Measurements from ENCODE around the gene PLK1. TPM values are rescaled to one million over a fixed set of nuclear protein-coding genes. Genes with fewer than 3 reads are reported as not detected.
A peak's percentile ranks its signal among the peaks of the same experiment; 100 is the strongest.

Gene PLK1
- total RNA-seq, 1 experiment from 2014 or later, result 72.9 TPM

GRCh38 chr16:23667355-23667659 lies 11.4 kb upstream of the PLK1 start:
- H3K9me3 ChIP-seq (replicated peaks), result no peaks in the 10 kb centered on the region
- no peak for DNase-seq (ENCODE audit: low read depth in 1 of 2, low spot score in 2 of 2)
- peaks cover 9% of the 10 kb centered on the region; the same call in 1 of the 2 replicates for H3K4me1 ChIP-seq (replicated peaks)
- H3K27ac ChIP-seq, result no peak overlapping the region
- H3K36me3 ChIP-seq, result peaks cover 96% of the 10 kb centered on the region
- H3K27me3 ChIP-seq (replicated peaks), result no peaks in the 10 kb centered on the region
- no peak overlapping the region for H3K4me3 ChIP-seq

- Histone ChIP-seq H3K9me3 (replicated peaks) (no peaks in the 10 kb centered on the region), H3K27ac (no peak overlapping the region), H3K36me3 (peaks cover 92% of the 10 kb centered on the region), H3K4me3 (no peak overlapping the region), H3K4me1 (replicated peaks) (peaks cover 9% of the 10 kb centered on the region; the same call in 1 of the 2 replicates), H3K27me3 (replicated peaks) (no peaks in the 10 kb centered on the region)
- DNase-seq (ENCODE audit: low read depth in 1 of 2, low spot score in 2 of 2), result no peak
These were observed 10.5 kb upstream of the PLK1 start for GRCh38 chr16:23668225-23668624.

- no peak overlapping the region for H3K27ac ChIP-seq
- no peaks in the 10 kb centered on the region for H3K27me3 ChIP-seq (replicated peaks)
- peaks cover 9% of the 10 kb centered on the region; the same call in 1 of the 2 replicates for H3K4me1 ChIP-seq (replicated peaks)
- H3K36me3 ChIP-seq, result peaks cover 90% of the 10 kb centered on the region
- H3K9me3 ChIP-seq (replicated peaks), result no peaks in the 10 kb centered on the region
- DNase-seq (ENCODE audit: low read depth in 1 of 2, low spot score in 2 of 2), result no peak
- H3K4me3 ChIP-seq, result no peak overlapping the region
These were observed 9.8 kb upstream of the PLK1 start for GRCh38 chr16:23668873-23669272.

GRCh38 chr16:23670137-23670776 lies 8.4 kb upstream of the PLK1 start:
- Histone ChIP-seq H3K27ac (no peak overlapping the region), H3K4me1 (replicated peaks) (peaks cover 9% of the 10 kb centered on the region; the same call in 1 of the 2 replicates), H3K4me3 (no peak overlapping the region), H3K9me3 (replicated peaks) (no peaks in the 10 kb centered on the region), H3K27me3 (replicated peaks) (no peaks in the 10 kb centered on the region), H3K36me3 (peaks cover 85% of the 10 kb centered on the region)
- DNase-seq (ENCODE audit: low read depth in 1 of 2, low spot score in 2 of 2), result peak in 1 of 2 experiments; percentile 15

GRCh38 chr16:23673971-23674614 lies 4.6 kb upstream of the PLK1 start:
- DNase-seq (ENCODE audit: low read depth in 1 of 2, low spot score in 2 of 2), result no peak
- H3K4me3 ChIP-seq, result no peak overlapping the region
- H3K4me1 ChIP-seq (replicated peaks), result peaks cover 14% of the 10 kb centered on the region; the same call in 1 of the 2 replicates
- no peak overlapping the region for H3K27ac ChIP-seq
- no peaks in the 10 kb centered on the region for H3K27me3 ChIP-seq (replicated peaks)
- peaks cover 52% of the 10 kb centered on the region for H3K36me3 ChIP-seq
- no peaks in the 10 kb centered on the region for H3K9me3 ChIP-seq (replicated peaks)

GRCh38 chr16:23676924-23677480 lies 1.7 kb upstream of the PLK1 start:
- H3K4me3 ChIP-seq, result no peak overlapping the region
- no peak for DNase-seq (ENCODE audit: low read depth in 1 of 2, low spot score in 2 of 2)
- peaks cover 24% of the 10 kb centered on the region for H3K4me1 ChIP-seq (replicated peaks)
- no peaks in the 10 kb centered on the region for H3K9me3 ChIP-seq (replicated peaks)
- H3K36me3 ChIP-seq, result peaks cover 53% of the 10 kb centered on the region
- H3K27ac ChIP-seq, result no peak overlapping the region
- no peaks in the 10 kb centered on the region for H3K27me3 ChIP-seq (replicated peaks)

- Histone ChIP-seq H3K4me1 (replicated peaks) (peaks cover 24% of the 10 kb centered on the region), H3K9me3 (replicated peaks) (no peaks in the 10 kb centered on the region), H3K27ac (peak overlapping the region; percentile 50), H3K27me3 (replicated peaks) (no peaks in the 10 kb centered on the region), H3K36me3 (peaks cover 62% of the 10 kb centered on the region), H3K4me3 (peak overlapping the region; percentile 69)
- peak; percentile 44 to 70 for DNase-seq (ENCODE audit: low read depth in 1 of 2, low spot score in 2 of 2)
These were observed 741 bp downstream of the PLK1 start for GRCh38 chr16:23679274-23679985.

GRCh38 chr16:23679986-23680336 lies 1.3 kb downstream of the PLK1 start:
- H3K4me3 ChIP-seq, result peak overlapping the region; percentile 69
- H3K27ac ChIP-seq, result no peak overlapping the region
- H3K4me1 ChIP-seq (replicated peaks), result peaks cover 24% of the 10 kb centered on the region
- no peak for DNase-seq (ENCODE audit: low read depth in 1 of 2, low spot score in 2 of 2)
- no peaks in the 10 kb centered on the region for H3K27me3 ChIP-seq (replicated peaks)
- peaks cover 60% of the 10 kb centered on the region for H3K36me3 ChIP-seq
- H3K9me3 ChIP-seq (replicated peaks), result no peaks in the 10 kb centered on the region

GRCh38 chr16:23682181-23682580 lies 3.5 kb downstream of the PLK1 start:
- DNase-seq (ENCODE audit: low read depth in 1 of 2, low spot score in 2 of 2), result no peak
- H3K9me3 ChIP-seq (replicated peaks), result no peaks in the 10 kb centered on the region
- no peak overlapping the region for H3K27ac ChIP-seq
- H3K36me3 ChIP-seq, result peaks cover 82% of the 10 kb centered on the region
- H3K27me3 ChIP-seq (replicated peaks), result no peaks in the 10 kb centered on the region
- no peak overlapping the region for H3K4me3 ChIP-seq
- peaks cover 24% of the 10 kb centered on the region for H3K4me1 ChIP-seq (replicated peaks)

GRCh38 chr16:23683487-23683886 lies 4.8 kb downstream of the PLK1 start:
- H3K9me3 ChIP-seq (replicated peaks), result no peaks in the 10 kb centered on the region
- H3K27me3 ChIP-seq (replicated peaks), result no peaks in the 10 kb centered on the region
- peaks cover 19% of the 10 kb centered on the region for H3K4me1 ChIP-seq (replicated peaks)
- H3K27ac ChIP-seq, result no peak overlapping the region
- H3K4me3 ChIP-seq, result no peak overlapping the region
- peaks cover 95% of the 10 kb centered on the region for H3K36me3 ChIP-seq
- no peak for DNase-seq (ENCODE audit: low read depth in 1 of 2, low spot score in 2 of 2)

- Histone ChIP-seq H3K4me3 (no peak overlapping the region), H3K9me3 (replicated peaks) (no peaks in the 10 kb centered on the region), H3K27ac (no peak overlapping the region), H3K36me3 (peaks cover 98% of the 10 kb centered on the region), H3K4me1 (replicated peaks) (no peaks in the 10 kb centered on the region), H3K27me3 (replicated peaks) (no peaks in the 10 kb centered on the region)
- DNase-seq (ENCODE audit: low read depth in 1 of 2, low spot score in 2 of 2), result no peak
These were observed 8.5 kb downstream of the PLK1 start for GRCh38 chr16:23687034-23687808.

- Histone ChIP-seq H3K27me3 (replicated peaks) (no peaks in the 10 kb centered on the region), H3K4me1 (replicated peaks) (no peaks in the 10 kb centered on the region), H3K9me3 (replicated peaks) (no peaks in the 10 kb centered on the region), H3K27ac (no peak overlapping the region), H3K4me3 (no peak overlapping the region), H3K36me3 (peaks cover 76% of the 10 kb centered on the region)
- DNase-seq (ENCODE audit: low read depth in 1 of 2, low spot score in 2 of 2), result no peak
These were observed 10.9 kb downstream of the PLK1 start for GRCh38 chr16:23689442-23690187.

Data from SJSA1 (cell line).